Suppressor macrophage treated with lipopolysaccharide for 1 hour (primary cell): ENCODE results near the gene MAGEA12.
"Not testable (repeated sequence)": the region's sequence is repeated elsewhere in the genome, so short reads cannot be mapped to it uniquely, and the experiment has no call there.

Experiments
- DNase-seq, 3 donors: peaks; one replicate each; pipeline ENCODE4 v3.0.0-alpha.2; 2020 to 2022

MAGEA12 gene, protein sequence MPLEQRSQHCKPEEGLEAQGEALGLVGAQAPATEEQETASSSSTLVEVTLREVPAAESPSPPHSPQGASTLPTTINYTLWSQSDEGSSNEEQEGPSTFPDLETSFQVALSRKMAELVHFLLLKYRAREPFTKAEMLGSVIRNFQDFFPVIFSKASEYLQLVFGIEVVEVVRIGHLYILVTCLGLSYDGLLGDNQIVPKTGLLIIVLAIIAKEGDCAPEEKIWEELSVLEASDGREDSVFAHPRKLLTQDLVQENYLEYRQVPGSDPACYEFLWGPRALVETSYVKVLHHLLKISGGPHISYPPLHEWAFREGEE

GRCh38 chrX:152733261-152733975 is at the start of gene MAGEA12, which contains the start of gene CSAG1:
Gene MAGEA12 (plus strand): TSS chrX:152733757. CDS start chrX:152736162, 2,405 bp downstream.
Gene CSAG1 (minus strand): TSS chrX:152733721. CDS start chrX:152732460, 1,261 bp downstream.
- no peak for DNase-seq

- DNase-seq: not testable (repeated sequence)
Measured at GRCh38 chrX:152697952-152698931, 35.3 kb upstream of the MAGEA12 start, which contains the start of gene MAGEA3. Gene MAGEA3 (plus strand): TSS chrX:152698794. CDS start chrX:152700833, 2,039 bp downstream.

DNA sequence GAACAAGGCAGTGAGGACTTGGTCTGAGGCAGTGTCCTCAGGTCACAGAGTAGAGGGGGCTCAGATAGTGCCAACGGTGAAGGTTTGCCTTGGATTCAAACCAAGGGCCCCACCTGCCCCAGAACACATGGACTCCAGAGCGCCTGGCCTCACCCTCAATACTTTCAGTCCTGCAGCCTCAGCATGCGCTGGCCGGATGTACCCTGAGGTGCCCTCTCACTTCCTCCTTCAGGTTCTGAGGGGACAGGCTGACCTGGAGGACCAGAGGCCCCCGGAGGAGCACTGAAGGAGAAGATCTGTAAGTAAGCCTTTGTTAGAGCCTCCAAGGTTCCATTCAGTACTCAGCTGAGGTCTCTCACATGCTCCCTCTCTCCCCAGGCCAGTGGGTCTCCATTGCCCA is 33.2 kb upstream of the MAGEA12 start:
- not testable (repeated sequence) for DNase-seq

GRCh38 chrX:152706500-152706899 is 27.1 kb upstream of the MAGEA12 start:
- not testable (repeated sequence) for DNase-seq

DNA sequence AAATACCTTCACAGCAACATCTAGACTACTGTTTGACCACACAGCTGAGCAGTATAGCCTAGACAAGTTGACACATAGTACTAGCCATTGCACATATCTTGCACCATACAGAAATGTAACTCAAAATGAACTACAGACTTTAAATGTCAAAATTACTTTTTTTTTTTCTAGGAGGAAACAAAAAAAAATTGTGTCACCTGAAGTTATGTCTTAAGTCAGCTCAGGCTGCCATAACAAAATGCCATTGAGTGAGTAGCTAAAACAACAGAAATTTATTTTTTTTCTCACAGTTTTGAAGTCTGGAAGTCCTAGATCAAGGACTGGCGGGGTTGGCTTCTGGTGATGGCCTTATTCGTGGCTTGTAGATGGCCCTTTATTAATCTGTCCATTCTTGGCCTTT is 24.4 kb upstream of the MAGEA12 start, which contains the start of gene CSAG2:
TSS of gene CSAG2 (minus strand) at position 101 of the 400 bp plus-strand sequence. CDS start 161 bp downstream, outside the sequence.
- DNase-seq: not testable (repeated sequence)

DNA sequence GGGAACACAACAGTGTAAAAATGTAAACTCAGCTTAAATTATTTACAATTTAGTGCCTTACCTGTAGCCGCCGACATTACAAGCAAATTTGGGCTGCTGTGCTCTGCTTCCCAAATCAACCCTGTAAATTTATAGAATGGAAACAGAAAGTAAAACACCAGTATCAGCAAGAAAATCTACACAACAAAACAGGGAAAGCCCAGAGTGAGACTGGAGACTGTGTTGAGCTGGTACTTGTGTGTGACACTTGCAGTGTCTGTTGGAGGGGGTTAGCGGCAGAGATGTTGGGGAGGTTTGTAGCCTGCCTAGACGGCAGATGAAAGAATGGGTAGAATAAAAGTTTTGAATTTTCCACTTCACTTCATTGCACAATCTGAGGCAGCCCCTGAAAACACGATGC is 20.4 kb upstream of the MAGEA12 start:
- DNase-seq: not testable (repeated sequence)

DNA sequence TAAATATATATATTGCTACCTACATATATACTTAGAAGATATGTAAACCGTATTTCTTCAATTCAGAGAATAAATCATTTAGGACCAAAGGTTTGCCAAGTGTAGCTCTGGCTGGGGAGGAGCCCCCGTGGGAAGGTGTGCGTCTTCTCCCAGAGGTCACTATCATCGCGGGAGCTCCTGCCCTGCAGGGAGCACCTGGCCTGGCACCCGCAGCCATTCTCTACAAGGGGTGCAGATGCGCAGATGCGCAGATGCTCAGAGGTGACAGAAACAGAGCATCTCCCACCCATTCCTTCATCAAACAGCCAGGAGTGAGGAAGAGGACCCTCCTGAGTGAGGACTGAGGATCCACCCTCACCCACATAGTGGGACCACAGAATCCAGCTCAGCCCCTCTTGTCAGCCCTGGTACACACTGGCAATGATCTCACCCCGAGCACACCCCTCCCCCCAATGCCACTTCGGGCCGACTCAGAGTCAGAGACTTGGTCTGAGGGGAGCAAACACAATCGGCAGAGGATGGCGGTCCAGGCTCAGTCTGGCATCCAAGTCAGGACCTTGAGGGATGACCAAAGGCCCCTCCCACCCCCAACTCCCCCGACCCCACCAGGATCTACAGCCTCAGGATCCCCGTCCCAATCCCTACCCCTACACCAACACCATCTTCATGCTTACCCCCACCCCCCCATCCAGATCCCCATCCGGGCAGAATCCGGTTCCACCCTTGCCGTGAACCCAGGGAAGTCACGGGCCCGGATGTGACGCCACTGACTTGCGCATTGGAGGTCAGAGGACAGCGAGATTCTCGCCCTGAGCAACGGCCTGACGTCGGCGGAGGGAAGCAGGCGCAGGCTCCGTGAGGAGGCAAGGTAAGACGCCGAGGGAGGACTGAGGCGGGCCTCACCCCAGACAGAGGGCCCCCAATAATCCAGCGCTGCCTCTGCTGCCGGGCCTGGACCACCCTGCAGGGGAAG is 19.5 kb upstream of the MAGEA12 start, which contains the start of gene MAGEA2B:
TSS of gene MAGEA2B (plus strand) at position 814 of the 973 bp plus-strand sequence. CDS start 2,479 bp downstream, outside the sequence.
- not testable (repeated sequence) for DNase-seq

DNA sequence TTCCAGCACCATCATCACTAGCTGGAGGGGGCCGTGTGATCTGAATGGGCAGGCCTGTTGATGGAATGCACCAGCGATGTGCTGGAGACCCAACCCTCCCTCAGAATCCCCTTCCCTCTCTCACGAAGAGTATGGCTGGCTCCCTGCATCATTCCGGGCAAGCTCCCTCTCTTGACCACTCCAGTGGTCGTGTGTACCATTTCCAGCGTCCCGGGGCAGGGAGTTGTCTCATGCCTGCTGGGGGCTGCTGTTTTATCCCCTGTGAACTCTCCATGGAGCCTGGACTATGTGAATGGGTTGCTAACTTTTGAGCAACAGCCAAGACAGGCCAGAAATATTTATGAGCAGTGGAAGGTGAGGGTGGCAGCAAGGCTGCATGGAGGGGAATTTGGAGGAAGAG is 8.1 kb upstream of the MAGEA12 start:
- no peak for DNase-seq

GRCh38 chrX:152734143-152734858 is 744 bp downstream of the MAGEA12 start:
- DNase-seq: not testable (repeated sequence)

DNA sequence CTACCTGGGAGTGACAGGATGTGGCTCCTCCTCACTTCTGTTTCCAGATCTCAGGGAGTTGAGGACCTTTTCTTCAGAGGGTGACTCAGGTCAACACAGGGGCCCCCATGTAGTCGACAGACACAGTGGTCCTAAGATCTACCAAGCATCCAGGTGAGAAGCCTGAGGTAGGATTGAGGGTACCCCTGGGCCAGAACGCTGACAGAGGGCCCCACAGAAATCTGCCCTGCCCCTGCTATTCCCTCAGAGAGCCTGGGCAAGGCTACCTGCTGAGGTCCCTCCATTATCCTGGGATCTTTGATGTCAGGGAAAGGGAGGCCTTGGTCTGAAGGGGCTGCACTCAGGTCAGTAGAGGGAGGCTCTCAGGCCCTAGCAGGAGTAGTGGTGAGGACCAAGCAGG is 1.5 kb downstream of the MAGEA12 start:
- no peak for DNase-seq

GRCh38 chrX:152735860-152736511 is 2.4 kb downstream of the MAGEA12 start:
- no peak for DNase-seq

DNA sequence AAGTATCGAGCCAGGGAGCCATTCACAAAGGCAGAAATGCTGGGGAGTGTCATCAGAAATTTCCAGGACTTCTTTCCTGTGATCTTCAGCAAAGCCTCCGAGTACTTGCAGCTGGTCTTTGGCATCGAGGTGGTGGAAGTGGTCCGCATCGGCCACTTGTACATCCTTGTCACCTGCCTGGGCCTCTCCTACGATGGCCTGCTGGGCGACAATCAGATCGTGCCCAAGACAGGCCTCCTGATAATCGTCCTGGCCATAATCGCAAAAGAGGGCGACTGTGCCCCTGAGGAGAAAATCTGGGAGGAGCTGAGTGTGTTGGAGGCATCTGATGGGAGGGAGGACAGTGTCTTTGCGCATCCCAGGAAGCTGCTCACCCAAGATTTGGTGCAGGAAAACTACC is 3.0 kb downstream of the MAGEA12 start:
- DNase-seq: not testable (repeated sequence)

DNA sequence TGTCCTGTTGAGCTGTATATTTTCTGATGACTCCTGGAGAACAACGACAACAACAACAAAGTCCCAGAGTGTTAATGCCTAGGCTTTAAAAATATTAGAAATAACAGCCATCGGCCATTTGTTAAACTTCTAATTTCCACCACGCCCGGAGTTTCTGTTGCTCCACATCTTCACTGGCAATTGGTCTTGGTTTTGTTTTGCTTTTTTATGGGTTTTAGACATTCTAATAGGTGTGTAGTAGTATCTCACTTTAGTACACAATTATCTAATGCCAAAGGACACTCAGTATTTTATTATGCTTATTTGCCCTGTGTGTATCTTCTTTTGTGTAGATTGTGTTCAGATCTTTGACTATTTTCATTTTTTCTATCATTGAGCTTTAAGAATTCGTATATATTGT is 5.0 kb downstream of the MAGEA12 start:
- no peak for DNase-seq

DNA sequence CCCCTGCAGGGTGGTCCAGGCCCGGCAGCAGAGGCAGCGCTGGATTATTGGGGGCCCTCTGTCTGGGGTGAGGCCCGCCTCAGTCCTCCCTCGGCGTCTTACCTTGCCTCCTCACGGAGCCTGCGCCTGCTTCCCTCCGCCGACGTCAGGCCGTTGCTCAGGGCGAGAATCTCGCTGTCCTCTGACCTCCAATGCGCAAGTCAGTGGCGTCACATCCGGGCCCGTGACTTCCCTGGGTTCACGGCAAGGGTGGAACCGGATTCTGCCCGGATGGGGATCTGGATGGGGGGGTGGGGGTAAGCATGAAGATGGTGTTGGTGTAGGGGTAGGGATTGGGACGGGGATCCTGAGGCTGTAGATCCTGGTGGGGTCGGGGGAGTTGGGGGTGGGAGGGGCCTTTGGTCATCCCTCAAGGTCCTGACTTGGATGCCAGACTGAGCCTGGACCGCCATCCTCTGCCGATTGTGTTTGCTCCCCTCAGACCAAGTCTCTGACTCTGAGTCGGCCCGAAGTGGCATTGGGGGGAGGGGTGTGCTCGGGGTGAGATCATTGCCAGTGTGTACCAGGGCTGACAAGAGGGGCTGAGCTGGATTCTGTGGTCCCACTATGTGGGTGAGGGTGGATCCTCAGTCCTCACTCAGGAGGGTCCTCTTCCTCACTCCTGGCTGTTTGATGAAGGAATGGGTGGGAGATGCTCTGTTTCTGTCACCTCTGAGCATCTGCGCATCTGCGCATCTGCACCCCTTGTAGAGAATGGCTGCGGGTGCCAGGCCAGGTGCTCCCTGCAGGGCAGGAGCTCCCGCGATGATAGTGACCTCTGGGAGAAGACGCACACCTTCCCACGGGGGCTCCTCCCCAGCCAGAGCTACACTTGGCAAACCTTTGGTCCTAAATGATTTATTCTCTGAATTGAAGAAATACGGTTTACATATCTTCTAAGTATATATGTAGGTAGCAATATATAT is 20.4 kb downstream of the MAGEA12 start, which contains the start of gene MAGEA2:
TSS of gene MAGEA2 (minus strand) at position 157 of the 965 bp plus-strand sequence. CDS start 2,479 bp downstream, outside the sequence.
- not testable (repeated sequence) for DNase-seq

GRCh38 chrX:152754871-152755270 is 21.3 kb downstream of the MAGEA12 start:
- DNase-seq: not testable (repeated sequence)

- not testable (repeated sequence) for DNase-seq
Measured at GRCh38 chrX:152758918-152759317, 25.4 kb downstream of the MAGEA12 start, which contains the start of gene CSAG3. Gene CSAG3 (plus strand): TSS chrX:152759218.

DNA sequence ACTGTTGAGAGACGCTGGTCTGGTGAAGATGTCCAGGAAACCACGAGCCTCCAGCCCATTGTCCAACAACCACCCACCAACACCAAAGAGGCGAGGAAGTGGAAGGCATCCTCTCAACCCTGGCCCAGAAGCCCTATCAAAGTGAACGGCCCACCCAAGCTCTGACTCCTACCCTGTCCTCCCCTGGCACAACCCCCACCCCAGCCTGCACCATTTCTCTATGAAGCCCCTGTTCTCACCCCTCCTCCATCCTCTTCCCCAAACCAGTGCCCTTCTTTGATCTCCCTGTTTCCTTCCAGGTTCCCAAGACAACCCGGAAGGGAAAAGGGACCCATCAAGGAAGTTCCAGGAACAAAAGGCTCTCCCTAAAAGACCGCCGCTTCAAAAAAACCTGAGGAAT is 26.0 kb downstream of the MAGEA12 start:
- not testable (repeated sequence) for DNase-seq

DNA sequence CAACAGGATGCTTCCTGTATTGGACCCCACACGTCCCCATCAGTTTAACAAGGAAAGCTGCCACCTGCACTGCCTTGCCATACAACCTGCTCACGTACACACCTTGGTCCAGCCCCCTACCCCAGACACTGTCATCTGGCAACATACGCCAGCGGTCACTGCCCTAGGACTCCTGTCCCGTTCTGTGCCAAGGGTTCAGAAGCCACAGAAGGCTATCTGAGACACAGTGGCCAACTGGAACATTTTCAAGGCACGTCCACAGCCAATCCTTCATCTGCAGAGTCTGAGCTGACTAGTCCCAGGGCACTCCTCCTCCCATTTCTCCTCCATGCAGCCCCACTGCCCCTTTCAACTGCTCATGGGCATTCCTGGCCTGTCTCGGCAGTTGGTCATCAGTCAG is 28.0 kb downstream of the MAGEA12 start:
- DNase-seq: not testable (repeated sequence)
